Stimulated activated CD8-positive, alpha-beta memory T cell treated with anti-CD3 and anti-CD28 coated beads, Interleukin-12 subunit alpha, Interleukin-12 subunit beta, amount 100 ng/mL, for 24 hours (primary cell): ENCODE results near the gene SLC26A3.

Source experiments
- DNase-seq: peaks from one replicate; pipeline ENCODE4 v3.0.0-alpha.2; 2020; ENCODE audit errors: extremely low read depth

SLC26A3 gene

GRCh38 chr7:107815254-107815882, 12.3 kb upstream of the SLC26A3 start:
- no peak for DNase-seq

GRCh38 chr7:107813524-107813923, 10.5 kb upstream of the SLC26A3 start:
- DNase-seq = peak; percentile 7

DNA sequence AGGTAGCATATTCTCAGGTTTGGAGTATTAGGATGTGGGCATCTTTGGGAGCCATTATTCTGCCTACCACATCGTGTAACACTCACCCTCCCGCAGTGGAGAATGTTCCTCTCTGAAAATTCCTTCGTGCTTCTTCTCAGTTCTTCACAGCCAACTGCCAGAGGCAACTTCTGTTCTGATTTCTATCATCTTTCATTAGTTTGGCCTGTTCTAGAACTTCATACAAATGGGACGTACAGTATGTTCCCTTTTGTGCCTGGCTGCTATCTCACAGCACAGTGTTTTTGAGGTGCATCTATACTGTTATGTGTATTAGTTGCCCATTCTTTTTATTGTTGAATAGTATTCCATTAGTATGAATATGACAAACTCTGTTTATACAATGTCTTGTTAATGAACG, 8.9 kb upstream of the SLC26A3 start:
- DNase-seq = no peak

GRCh38 chr7:107810626-107811025, 7.6 kb upstream of the SLC26A3 start:
- DNase-seq = no peak

- DNase-seq = no peak
Measured at GRCh38 chr7:107809179-107809578, 6.2 kb upstream of the SLC26A3 start.

DNA sequence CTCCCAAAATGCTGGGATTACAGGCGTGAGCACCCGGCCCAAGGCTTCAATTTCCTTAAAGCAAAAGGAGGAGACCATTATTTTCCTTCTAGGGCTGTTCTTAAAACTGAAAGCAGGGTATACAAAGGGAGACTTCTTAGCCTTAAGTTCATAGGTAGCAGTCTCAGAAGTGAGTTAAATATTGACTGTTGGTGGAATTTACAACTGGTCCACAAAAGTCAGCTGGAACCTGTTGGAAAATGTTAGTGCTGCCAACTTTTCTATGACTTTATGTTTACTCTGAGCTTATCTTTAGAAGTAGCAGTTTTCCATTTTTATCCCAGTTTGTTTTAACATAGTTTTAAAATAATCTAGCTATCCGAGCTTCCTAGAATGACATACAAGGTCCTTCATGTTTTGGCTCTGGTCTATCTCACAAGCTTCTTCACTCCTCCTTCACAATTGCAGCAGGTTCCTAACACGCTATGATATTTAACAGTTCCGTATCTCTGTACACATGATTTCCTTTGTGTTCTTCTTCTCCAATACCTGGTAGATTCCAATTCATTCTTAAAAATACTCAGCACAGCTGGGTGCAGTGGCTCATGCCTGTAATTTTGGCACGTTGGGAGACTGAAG, 3.3 kb downstream of the SLC26A3 start:
- DNase-seq = no peak

DNA sequence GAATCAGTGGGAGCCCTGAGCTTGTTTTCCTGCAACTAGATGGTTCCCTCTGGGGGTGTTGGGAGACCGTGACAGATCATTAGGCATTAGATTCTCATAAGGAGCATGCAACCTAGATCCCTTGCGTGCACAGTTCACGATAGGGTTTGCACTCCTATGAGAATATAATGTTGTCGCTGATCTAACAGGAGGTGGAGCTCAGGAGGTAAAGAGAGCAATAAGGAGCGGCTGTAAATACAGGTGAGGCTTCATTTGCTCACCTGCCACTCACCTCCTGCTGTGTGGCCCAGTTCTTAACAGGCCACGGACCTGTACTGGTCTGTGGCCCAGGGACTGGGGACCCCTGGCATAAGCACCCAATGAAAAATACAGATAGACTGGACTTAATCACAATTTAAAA, 10.7 kb downstream of the SLC26A3 start:
- DNase-seq = no peak

DNA sequence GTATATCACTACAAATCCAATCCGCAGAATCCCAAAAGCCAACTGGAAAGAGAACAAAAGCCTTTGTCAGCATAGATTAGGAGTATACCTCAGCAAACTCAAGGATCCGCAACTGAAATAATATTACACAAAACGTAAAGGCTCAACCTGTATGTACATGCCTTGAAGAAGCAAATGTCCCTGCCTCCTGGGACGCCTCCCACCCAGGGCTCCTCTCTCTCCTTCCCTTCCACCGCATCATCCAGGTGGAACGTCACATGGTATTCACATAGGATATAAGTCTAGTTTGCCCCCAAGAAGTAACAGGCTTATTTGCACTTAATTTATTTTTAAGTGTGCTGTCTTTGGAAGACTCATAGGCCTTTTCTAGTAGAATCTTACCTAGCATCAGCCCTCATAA, 13.4 kb downstream of the SLC26A3 start:
- no peak for DNase-seq

DNA sequence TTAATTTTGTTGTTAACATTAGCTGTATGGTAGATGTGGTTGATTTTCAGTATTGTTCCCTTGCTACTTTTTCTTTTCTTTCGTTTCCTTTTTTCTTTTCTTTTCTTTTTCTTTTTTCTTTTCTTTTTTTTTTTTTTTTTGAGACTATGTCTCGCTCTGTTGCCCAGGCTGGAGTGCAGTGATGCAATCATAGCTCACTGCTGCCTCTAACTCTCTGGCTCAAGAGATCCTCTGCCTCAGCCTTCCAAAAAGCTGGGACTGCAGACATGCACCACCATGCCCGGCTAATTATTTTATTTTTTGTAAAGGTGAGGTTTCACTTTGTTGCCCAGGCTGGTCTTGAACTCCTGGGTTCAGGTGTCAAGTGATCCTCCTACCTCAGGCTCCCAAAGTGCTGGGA, 14.4 kb downstream of the SLC26A3 start:
- DNase-seq = no peak

GRCh38 chr7:107788216-107788615, 14.8 kb downstream of the SLC26A3 start:
- no peak for DNase-seq

GRCh38 chr7:107785926-107786325, 17.1 kb downstream of the SLC26A3 start:
- DNase-seq = no peak

GRCh38 chr7:107785170-107785569, 17.9 kb downstream of the SLC26A3 start:
- DNase-seq = no peak

DNA sequence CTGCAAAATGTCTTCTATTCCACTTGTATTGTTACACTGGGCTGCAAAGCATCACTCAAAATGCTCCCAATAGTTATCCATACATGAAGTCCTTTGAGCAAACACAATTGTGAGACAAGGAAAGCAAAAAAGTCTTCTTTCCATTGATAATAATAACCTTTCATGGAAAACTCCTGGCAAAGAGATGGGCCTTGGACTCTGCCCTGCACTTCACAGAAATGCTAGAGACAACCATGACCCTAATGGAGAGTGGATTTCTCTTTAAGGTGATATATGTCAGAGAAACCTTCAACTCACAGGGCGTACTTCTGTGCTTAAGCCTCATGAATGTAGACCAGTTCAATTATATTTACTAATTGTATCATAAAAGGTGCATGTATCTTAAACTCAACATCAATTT, 19.4 kb downstream of the SLC26A3 start:
- no peak for DNase-seq

- no peak for DNase-seq
Measured at GRCh38 chr7:107782374-107782773, 20.6 kb downstream of the SLC26A3 start.

GRCh38 chr7:107779647-107780099, 23.4 kb downstream of the SLC26A3 start:
- DNase-seq = no peak

GRCh38 chr7:107778283-107778682, 24.7 kb downstream of the SLC26A3 start:
- DNase-seq = no peak

- DNase-seq = no peak
Measured at GRCh38 chr7:107777702-107778101, 25.3 kb downstream of the SLC26A3 start.

GRCh38 chr7:107773027-107773426, 30.0 kb downstream of the SLC26A3 start:
- no peak for DNase-seq

DNA sequence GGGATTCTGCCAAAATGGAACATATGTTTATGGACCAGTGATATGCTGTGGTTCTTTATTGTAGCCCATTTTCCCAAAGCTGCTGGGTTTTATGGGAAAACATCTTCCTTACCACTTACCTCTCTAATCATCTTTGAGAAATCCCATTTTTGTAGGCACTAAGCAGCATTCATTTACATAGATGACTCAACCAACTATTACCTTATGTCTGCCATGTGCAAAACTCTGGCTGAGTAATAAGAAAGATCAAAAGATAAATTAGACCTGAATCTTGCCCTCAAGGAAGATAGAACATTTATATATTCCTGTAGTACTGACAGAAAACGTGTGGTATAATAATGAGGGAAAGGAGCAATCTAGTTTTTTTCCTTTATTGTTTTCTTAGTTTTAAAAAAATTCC, 34.8 kb downstream of the SLC26A3 start:
- no peak for DNase-seq

GRCh38 chr7:107767391-107767790, 35.6 kb downstream of the SLC26A3 start:
- DNase-seq = no peak

DNA sequence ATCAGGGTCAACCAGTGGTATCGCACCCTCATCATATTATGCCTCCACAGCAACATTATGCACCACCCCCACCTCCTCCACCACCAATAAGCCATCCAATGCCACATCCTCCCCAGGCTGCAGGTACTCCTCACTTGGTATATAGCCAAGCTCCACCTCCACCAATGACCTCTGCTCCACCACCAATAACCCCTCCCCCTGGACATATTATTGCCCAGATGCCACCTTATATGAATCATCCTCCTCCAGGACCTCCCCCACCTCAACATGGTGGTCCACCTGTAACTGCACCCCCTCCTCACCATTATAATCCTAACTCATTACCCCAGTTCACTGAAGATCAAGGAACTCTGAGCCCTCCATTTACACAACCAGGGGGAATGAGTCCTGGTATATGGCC, 44.4 kb downstream of the SLC26A3 start:
- DNase-seq = no peak

DNA sequence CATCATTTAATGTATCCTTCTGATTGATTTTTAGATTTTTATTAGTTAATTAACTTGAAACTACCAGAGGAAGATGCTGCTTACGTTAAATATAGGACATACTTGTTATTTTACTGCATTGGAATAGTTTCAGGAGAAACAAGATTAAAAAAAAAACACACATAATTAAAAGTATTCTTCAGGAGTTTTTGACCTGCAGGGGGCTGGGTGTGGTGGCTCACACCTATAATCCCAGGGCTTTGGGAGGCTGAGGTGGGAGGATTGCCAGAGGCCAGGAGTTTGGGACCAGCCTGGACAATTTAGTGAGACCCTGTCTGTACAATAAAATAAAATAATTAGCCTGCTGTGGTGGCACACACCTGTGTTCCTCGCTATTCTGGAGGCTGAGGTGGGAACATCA, 48.4 kb downstream of the SLC26A3 start:
- no peak for DNase-seq

GRCh38 chr7:107751113-107751512, 51.9 kb downstream of the SLC26A3 start:
- no peak for DNase-seq

DNA sequence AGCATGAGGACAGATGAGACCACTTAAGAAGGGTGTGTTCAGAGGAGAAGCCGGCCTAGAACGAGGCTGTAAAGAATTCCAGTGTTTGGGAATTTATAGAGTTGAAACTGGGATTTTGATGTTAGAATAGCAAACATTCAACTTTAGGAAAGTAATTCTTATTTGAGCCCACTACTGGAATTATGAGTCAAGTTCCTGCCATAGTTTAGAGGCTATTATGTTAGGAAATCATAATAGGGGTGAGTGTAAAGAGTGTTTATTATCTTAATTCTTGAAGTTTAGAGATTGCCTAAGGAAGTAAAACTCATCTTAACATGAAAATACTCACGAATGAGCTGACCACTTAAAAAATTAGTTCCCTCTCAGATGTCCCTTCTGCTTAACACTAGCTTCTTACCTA, 57.0 kb downstream of the SLC26A3 start:
- no peak for DNase-seq
